Hepatocyte (in vitro differentiated cells): ENCODE results near the gene SIRPG.

Experiments used
- CTCF ChIP-seq: fragments of 200-600 bp; sonication (generic); IDR thresholded peaks from 2 replicates; pipeline ENCODE4 v1.5.1; 2016; ENCODE audit warnings: antibody characterized with exemption, mild to moderate bottlenecking; ENCODE audit not compliant: poor library complexity
- EZH2 ChIP-seq: fragments of 200-600 bp; sonication (generic); IDR thresholded peaks from 2 replicates; pipeline ENCODE4 v1.6.1; 2016; ENCODE audit warnings: antibody characterized with exemption, mild to moderate bottlenecking, borderline replicate concordance

- no peak for TF ChIP-seq CTCF
- TF ChIP-seq EZH2, result no peak
Observed at GRCh38 chr20:1697592-1697991, 40.0 kb upstream of the SIRPG start.
